Mesenteric fat pad (tissue), 1 donor: ENCODE results near the gene GNPAT. TPM values are rescaled to one million over a fixed set of nuclear protein-coding genes. Genes with fewer than 3 reads are reported as not detected.

ENCODE experiments used
- DNase-seq: peaks from one replicate; pipeline ENCODE4 v3.0.0-alpha.2; 2020; ENCODE audit warnings: low spot score
- long read RNA-seq: library from polyadenylated mRNA; unstranded; transcript quantifications from one replicate; pipeline ENCODE4 v2.0.0, GENCODE V29; 2020
- total RNA-seq: library from RNA; stranded (reverse); fragmentation: NEBNext Ultra II Directional; extraction: Animal tissue kit (Norgen Biotek cat#: 25700); gene quantifications from one replicate; pipeline ENCODE4 v1.2.1, GENCODE V29; 2021
- donor health status: DM: yes; HTN: yes; CAD: no.

The GNPAT gene
- total RNA-seq = 32.9 TPM
- long read RNA-seq, transcript GNPAT-201 (16 exons, 2,643 nt) = major isoform, 185 of 255 reads
- long read RNA-seq, transcript GNPAT-206 (17 exons, 2,685 nt) = minor isoform, 6 of 255 reads
- long read RNA-seq, partial matches to known transcripts = 16 of 255 reads
- long read RNA-seq, other reads (novel, unspliced or antisense) = 48 of 255 reads

DNA sequence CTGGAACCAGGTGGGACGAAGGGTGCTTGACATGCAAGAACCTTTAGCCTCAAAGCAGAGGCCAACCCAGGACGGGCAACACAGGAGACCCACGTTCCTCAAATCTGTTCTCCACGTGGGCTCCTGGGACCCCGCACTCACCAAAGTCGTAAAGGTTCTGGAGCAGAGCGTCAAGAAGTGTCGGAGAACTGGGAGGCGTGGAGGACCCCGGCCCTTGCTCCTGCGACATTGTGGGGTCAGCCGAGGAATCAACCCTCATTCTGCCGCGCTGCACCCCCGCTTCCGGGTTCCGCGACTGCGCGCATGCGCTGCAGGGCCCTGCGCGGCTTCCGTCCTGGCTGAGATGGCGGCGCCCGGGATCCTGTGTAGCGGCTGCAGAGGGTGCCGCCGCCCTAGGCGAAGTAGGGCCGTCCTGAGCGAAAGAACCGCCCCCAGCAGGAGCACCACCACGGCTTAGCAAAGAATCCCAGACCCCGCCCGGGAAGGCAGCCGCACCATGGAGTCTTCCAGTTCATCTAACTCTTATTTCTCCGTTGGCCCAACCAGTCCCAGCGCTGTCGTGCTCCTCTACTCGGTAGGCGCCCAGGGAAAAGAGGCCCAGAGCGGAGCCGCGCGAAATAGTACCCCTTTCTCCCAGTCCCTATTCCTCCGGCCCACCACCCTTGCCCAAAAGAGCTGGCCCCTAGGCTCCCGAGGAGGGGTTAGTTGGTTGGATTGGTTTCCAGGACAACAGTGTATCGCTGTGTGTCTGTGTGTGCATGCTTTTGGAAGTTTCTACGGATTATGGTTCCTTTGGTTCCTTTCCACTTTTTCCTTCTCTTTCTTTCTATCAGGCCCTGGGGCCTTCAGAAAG, at the start of gene GNPAT:
Gene GNPAT (plus strand): TSS at position 330 of the 853 bp plus-strand sequence. CDS start 167 bp downstream, at position 497.
- peak; percentile 97 for DNase-seq

GRCh38 chr1:231192620-231193163, 48.3 kb upstream of the GNPAT start:
- DNase-seq = no peak

GRCh38 chr1:231193710-231194340, 47.2 kb upstream of the GNPAT start:
- DNase-seq = no peak

DNA sequence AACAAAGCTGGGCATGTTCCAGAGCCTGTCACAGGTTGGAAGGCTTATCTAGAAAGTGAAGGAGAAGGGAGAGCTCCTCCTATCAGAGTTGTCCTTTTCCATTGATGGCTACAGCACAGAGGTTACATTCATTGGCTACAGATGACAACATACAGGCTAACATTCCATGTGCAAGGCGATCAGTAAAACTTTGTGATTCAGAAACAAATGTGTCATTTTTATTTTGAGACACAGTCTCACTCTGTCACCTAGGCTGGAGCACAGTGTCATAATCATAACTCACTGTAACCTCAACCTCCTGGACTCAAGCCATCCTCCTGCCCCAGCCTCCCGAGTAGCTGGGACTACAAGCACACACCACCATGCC, 46.6 kb upstream of the GNPAT start:
- no peak for DNase-seq

DNA sequence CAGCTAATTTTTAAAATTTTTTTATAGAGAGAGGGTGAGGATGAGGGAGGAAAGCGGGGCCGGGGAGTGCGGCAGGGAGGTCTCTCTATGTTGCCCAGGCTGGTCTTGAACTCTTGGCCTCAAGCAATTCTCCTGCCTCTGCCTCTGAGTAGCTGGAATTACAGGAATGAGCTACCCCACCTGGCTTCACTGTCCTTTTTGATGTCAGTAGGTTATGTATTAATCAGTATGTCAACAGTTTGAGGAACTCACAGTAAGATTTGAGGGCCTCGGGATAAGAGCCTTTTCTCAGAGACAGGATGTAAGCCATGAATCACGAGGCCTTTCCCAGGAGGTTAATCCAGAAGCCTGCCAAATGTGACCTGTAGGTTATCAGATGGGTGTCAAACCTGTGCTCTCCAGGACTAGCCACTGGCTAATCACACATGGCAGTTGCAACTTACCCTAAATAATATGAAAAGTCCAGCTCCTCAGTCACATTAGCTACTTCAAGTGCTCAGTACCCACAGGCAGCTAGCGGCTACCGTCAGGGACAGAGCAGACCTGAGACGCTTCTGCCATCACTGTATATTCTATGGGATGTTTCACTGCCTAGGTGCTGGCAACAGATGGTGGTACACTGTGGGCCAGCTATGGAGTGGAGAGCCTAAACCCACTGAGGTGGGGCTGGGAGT, 46.0 kb upstream of the GNPAT start:
- peak; percentile 65 for DNase-seq

DNA sequence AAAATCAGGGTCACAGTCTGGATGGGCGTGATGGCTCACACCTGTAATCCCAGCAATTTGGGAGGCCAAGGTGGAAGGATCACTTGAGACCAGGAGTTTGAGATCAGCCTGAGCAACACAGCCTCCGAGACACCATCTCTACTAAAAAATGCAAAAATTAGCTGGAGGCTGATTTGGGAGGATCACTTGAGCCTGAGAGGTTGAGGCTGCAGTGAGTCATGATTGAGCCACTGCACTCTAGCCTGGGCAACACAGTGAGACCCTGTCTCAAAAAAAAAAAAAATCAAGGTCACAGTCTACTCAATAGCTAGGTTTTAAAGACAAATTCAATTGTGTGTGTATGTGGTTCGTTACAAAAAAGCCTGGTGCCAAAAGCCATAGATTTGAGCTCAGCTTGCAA, 44.7 kb upstream of the GNPAT start:
- no peak for DNase-seq

DNA sequence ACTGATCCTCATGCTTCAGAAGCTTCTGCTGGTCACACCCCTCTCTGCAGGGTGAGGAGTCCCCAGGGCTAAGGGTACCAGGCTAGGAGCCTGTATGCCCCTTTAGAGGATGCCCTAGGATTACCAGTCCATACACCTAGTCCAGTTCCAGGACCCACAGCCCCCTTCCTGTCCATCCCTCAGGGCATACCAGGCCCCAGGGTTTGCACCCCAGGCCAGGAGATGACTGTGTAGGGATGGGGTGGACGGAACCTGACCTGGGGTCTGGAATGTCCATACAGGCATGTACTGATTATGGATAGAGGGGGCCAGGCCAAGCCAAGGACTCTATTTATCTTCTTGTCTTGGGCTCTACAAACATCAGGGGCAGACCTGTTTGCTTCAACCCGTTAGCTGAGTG, 44.3 kb upstream of the GNPAT start:
- DNase-seq = no peak

- no peak for DNase-seq
Measured at GRCh38 chr1:231199868-231200267, 41.1 kb upstream of the GNPAT start.

- DNase-seq = peak; percentile 53
Measured at GRCh38 chr1:231200388-231201031, 40.5 kb upstream of the GNPAT start.

DNA sequence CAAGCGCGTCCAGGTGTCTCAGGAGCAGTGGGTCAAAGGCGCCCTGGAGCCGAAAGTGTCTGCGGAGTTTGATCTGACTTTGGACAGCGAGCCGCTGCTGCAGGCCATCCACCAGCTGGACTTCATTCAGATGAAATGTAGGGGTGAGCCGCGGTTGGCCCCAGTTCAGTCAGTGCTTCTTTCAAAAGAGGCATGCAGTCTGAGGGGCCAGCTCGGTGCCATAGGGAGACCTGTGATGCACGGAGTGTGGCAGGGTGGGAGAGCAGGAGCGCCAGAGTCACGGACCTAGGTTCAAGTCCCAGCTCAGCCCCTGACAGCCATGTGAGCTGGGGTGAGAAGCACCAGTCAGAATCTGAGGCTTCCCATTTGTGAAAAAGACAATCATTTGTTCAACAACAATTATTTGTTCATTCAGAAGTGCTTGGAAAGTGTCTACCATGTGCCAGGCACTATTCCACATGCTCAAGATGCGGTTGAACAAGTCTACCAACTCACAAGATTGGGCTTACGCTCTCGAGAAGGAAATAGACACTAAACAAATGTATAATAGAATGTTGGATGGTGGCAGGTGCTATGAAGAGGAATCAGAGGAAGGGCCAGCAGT, 39.5 kb upstream of the GNPAT start:
- DNase-seq = peak; percentile 72

DNA sequence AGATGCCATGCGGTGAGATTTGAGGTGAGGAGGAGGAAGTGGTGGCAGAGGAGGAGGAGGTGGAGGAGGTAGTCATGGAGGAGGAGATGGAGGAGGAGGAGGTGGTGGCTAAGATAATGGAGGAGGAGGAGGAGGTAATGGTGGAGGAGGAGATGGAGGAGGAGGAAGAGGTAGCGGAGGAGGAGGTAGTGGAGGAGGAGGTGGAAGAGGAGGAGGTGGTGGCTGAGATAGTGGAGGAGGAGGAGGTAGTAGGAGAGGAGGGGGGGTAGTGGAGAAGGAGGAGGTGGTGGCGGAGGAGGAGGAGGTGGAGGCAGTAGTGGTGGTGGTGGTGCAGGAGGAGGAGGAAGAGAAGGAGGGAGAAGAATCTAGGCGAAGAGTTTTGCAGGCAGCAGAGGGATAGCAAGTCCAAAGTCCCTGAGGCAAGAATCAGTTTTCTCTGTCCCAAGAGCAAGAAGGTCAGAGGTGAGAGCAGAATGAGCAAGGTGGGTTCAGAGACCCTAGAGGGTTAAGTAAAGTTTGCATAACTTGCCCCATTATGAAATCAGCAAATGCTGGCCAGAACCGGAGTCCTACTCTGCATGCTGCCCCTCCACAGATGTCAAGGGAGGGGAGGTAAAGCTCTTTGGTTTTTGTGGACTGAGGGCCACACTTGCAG, 38.9 kb upstream of the GNPAT start:
- no peak for DNase-seq

DNA sequence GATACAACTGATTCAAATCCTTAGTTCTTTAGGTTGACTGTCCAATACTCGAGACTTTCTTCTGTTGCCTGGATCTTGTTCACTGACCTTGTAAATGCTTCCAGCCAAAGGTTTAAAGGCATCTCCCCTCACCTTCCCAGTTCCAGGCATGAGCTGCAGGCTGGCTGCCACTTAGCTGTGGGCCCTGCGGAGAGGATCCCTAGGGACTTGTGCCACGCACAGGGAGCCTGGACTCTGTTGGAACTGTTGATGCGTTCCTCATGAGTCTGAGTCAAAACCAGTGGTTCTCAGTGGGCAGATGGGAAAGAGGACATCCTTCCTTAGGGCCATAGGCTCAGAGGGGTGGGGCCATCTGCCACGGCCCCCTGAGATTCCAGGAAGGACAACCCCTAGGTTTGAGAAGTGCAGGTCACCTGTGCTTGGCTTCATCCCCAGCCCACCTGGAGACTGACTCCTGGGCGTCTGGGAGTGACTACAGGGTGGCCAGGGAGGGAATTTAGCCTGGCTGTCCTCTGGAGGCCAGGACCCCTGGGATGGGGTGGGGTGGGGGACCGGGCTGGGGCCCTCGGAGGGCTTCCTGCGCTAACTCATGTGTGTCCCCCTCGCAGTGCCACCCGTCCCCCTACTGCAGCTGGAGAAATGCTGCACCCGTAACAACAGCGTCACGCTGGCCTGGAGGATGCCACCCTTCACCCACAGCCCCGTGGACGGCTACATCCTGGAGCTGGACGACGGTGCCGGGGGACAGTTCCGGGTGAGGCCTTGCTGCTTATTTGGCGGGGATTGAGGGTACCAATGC, 37.6 kb upstream of the GNPAT start:
- DNase-seq = no peak

- no peak for DNase-seq
Measured at GRCh38 chr1:231206856-231207255, 34.2 kb upstream of the GNPAT start.

- no peak for DNase-seq
Measured at GRCh38 chr1:231207437-231207836, 33.6 kb upstream of the GNPAT start.

DNA sequence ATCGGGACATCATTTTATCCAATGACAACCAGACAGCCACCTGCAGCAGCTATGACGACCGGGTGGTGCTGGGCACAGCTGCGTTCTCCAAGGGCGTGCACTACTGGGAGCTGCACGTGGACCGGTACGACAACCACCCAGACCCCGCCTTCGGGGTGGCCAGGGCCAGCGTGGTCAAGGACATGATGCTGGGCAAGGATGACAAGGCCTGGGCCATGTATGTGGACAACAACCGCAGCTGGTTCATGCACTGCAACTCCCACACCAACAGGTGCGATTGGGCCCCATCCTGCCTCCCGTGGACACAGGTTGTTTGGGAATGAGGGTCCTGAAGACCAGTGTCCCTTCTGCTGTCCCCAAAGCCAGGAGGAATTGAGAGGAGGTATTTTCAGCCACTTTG, 32.0 kb upstream of the GNPAT start:
- no peak for DNase-seq

DNA sequence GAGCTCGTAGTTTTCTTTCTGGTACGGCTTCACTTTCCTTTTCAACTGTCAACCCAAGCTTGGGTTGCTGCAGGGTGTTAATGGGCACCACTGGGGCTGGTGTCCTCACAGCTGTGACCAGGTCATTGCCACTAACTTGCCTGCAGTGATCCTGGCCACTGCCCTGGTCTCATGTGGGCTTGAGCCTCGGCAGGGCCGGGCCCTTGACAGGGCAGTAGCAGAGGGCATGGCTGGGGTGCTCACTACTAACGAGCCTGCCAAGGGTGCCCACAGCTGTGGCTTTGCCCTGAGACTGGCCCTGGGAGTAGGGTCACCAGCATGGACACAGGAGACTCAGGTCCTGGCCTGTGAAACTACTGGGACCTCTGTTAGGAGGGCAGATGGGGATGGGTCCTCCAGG, 31.5 kb upstream of the GNPAT start:
- DNase-seq = no peak

DNA sequence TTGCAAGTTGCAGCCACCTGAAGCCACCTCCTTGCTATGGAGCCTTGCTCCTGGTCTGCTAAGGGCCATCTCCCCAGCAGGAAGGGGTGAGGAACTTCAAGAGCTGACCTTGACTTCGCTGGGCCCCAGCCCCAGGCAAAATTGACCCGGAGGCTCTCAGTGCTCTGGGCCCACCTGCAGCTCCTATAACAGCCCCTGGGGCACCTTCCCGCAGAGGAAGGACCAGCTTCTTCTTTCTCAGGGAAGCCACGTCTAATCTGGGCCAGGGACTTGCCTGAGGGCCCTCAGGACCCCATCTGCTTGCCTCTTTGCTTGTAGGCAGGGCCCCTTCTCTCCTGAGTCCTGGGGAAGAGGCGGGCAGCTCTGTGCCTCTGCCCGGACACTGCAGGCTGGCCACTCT, 30.9 kb upstream of the GNPAT start:
- DNase-seq = no peak

DNA sequence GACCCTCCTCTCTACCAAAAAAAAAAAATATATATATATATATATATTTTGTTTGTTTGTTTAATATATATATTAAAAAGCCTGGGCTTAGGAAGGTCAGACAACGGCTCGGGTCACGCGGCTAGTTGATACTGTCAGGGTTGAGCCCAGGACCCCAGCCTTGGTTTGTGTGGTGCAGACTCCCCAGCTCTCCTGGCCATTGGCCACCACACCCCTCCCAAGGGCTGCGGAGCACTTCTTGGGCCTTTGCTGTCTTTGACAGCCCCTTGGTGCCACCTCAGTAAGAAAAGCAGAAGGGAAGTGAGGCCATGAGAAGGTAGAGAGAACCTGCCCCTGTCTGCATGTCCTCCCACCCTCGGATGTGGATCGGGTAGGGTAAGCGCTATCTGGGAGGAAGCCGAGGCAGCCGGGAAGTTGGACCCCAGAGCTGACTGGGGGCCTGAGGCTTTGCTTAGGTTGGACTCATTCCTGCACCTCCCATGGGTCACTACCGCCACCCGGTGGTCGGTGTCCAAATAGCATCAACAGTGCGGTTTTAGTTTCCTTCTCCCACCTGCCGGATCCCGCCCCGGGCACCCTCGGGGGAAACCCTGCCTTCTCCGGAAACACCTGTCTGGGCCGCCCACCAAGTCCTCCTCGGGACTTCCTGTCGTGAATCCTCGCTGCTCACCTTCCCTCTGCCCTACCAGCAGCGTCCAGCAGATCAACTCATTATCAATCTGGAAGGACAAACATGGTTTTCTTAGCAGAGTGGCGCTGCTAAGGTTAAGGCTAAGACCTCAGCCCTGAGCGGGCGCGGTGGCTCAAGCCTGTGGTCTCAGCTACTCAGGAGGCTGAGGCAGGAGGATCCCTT, 29.8 kb upstream of the GNPAT start:
- peak; percentile 92 for DNase-seq
